OCI-LY7 (cell line): ENCODE results near the gene OGDH.

Experiments used
- CTCF ChIP-seq: fragments of 200-600 bp; sonication (generic); conservative IDR thresholded peaks from 2 replicates; pipeline ENCODE4 v1.5.1; 2014; ENCODE audit warnings: mild to moderate bottlenecking, antibody characterized with exemption, low read length, moderate library complexity, mixed read lengths
- EZH2phosphoT487 ChIP-seq: fragments of 200-600 bp; sonication (generic); IDR thresholded peaks from 2 replicates; pipeline ENCODE4 v1.6.1; 2018; ENCODE audit warnings: low read depth, borderline replicate concordance, mild to moderate bottlenecking, mixed run types, antibody characterized with exemption, low read length, moderate library complexity, mixed read lengths

- TF ChIP-seq EZH2phosphoT487 (no peak), CTCF (no peak)
Observed at GRCh38 chr7:44630792-44631457, 24.5 kb downstream of the OGDH start.
